HG03066 (cell line): ENCODE measurements around the gene WFDC12.

ENCODE experiments used
- ATAC-seq: cut with Tn5 transposase; IDR thresholded peaks from one replicate; pipeline ENCODE4 v1.9.1; 2021; ENCODE audit warnings: low read depth; ENCODE audit not compliant: unreplicated experiment

WFDC12 gene

GRCh38 chr20:45115829-45116228, 8.4 kb downstream of the WFDC12 start:
- no peak for ATAC-seq

GRCh38 chr20:45115386-45115774, 8.9 kb downstream of the WFDC12 start:
- no peak for ATAC-seq

GRCh38 chr20:45114465-45115385, 9.5 kb downstream of the WFDC12 start, which contains the start of gene WFDC5:
WFDC5 (minus strand) TSS chr20:45115174; CDS start chr20:45115083, 91 bp downstream.
- ATAC-seq, result no peak

GRCh38 chr20:45113865-45114264, 10.4 kb downstream of the WFDC12 start:
- ATAC-seq, result no peak

- ATAC-seq, result no peak
Measured at GRCh38 chr20:45112754-45113153, 11.5 kb downstream of the WFDC12 start.

GRCh38 chr20:45111799-45112471, 12.3 kb downstream of the WFDC12 start:
- ATAC-seq, result no peak

GRCh38 chr20:45111285-45111684, 13.0 kb downstream of the WFDC12 start:
- no peak for ATAC-seq

GRCh38 chr20:45110301-45110700, 14.0 kb downstream of the WFDC12 start:
- no peak for ATAC-seq

- no peak for ATAC-seq
Measured at GRCh38 chr20:45109634-45110033, 14.6 kb downstream of the WFDC12 start.

- ATAC-seq, result no peak
Measured at GRCh38 chr20:45105317-45105716, 18.9 kb downstream of the WFDC12 start.

- no peak for ATAC-seq
Measured at GRCh38 chr20:45104786-45105185, 19.5 kb downstream of the WFDC12 start.

- ATAC-seq, result no peak
Measured at GRCh38 chr20:45103072-45103471, 21.2 kb downstream of the WFDC12 start.

GRCh38 chr20:45101333-45101850, 22.9 kb downstream of the WFDC12 start:
- no peak for ATAC-seq

GRCh38 chr20:45100563-45101245, 23.6 kb downstream of the WFDC12 start, which contains the start of gene KCNS1:
KCNS1 (minus strand) TSS chr20:45101127; CDS start chr20:45099236, 1,891 bp downstream.
- no peak for ATAC-seq

- no peak for ATAC-seq
Measured at GRCh38 chr20:45098103-45098773, 26.0 kb downstream of the WFDC12 start.

- no peak for ATAC-seq
Measured at GRCh38 chr20:45097485-45098102, 26.7 kb downstream of the WFDC12 start.

GRCh38 chr20:45096781-45097180, 27.5 kb downstream of the WFDC12 start:
- no peak for ATAC-seq

- no peak for ATAC-seq
Measured at GRCh38 chr20:45095805-45096238, 28.4 kb downstream of the WFDC12 start.

GRCh38 chr20:45094864-45095574, 29.2 kb downstream of the WFDC12 start:
- ATAC-seq, result no peak
